H9 (cell line): ENCODE measurements around the gene FBN1. TPM values are rescaled to one million over a fixed set of nuclear protein-coding genes. Genes with fewer than 3 reads are reported as not detected.

Source experiments
- DNase-seq: peaks from one replicate; pipeline ENCODE4 v3.0.0-alpha.2; 2017
- H2AFZ ChIP-seq: one replicate; pipeline ENCODE4 v1.6.1; 2013; ENCODE audit warnings: mild to moderate bottlenecking, low read length, control low read depth, moderate library complexity
- H2AK5ac ChIP-seq: 2 replicates; pipeline ENCODE4 v1.6.1; 2013; ENCODE audit warnings: low read length, control low read depth, mixed read lengths; ENCODE audit not compliant: insufficient read length
- H2BK120ac ChIP-seq: one replicate; pipeline ENCODE4 v1.6.1; 2013; ENCODE audit warnings: low read depth, mild to moderate bottlenecking, low read length, control low read depth, inconsistent platforms; ENCODE audit not compliant: poor library complexity, severe bottlenecking
- H2BK12ac ChIP-seq: 2 replicates; pipeline ENCODE4 v1.6.1; 2013; ENCODE audit warnings: low read length, control low read depth, mixed read lengths, low read depth; ENCODE audit not compliant: insufficient read length
- H2BK15ac ChIP-seq: 2 replicates; pipeline ENCODE4 v1.6.1; 2013; ENCODE audit warnings: low read depth, low read length, control low read depth
- H2BK20ac ChIP-seq: one replicate; pipeline ENCODE4 v1.6.1; 2013; ENCODE audit warnings: low read depth, mild to moderate bottlenecking, low read length, control low read depth, inconsistent platforms; ENCODE audit not compliant: poor library complexity, severe bottlenecking
- H2BK5ac ChIP-seq: 2 replicates; pipeline ENCODE4 v1.6.1; 2013; ENCODE audit warnings: low read length, control low read depth, mixed read lengths; ENCODE audit not compliant: insufficient read length
- H3K14ac ChIP-seq: 2 replicates; pipeline ENCODE4 v1.6.1; 2013; ENCODE audit warnings: low read length, control low read depth; ENCODE audit not compliant: insufficient read depth
- H3K18ac ChIP-seq: 2 replicates; pipeline ENCODE4 v1.6.1; 2013; ENCODE audit warnings: low read depth, mild to moderate bottlenecking, mixed read lengths, low read length, control low read depth; ENCODE audit not compliant: insufficient read length
- H3K23ac ChIP-seq: 2 replicates; pipeline ENCODE4 v1.6.1; 2013; ENCODE audit warnings: low read length, control low read depth, mixed read lengths, low read depth; ENCODE audit not compliant: insufficient read length
- H3K23me2 ChIP-seq: 2 replicates; pipeline ENCODE4 v1.6.1; 2013; ENCODE audit warnings: low read depth, mild to moderate bottlenecking, mixed read lengths, low read length, control low read depth; ENCODE audit not compliant: insufficient read length, poor library complexity, severe bottlenecking
- H3K27ac ChIP-seq: 2 replicates; pipeline ENCODE4 v1.5.1; 2013; ENCODE audit warnings: low read length, control low read depth, mixed read lengths, low read depth; ENCODE audit not compliant: insufficient read length
- H3K27me3 ChIP-seq: 2 replicates; pipeline ENCODE4 v1.6.1; 2013; ENCODE audit warnings: low read length, control low read depth, inconsistent platforms; ENCODE audit not compliant: insufficient read depth
- H3K4ac ChIP-seq: 2 replicates; pipeline ENCODE4 v1.6.1; 2013; ENCODE audit warnings: low read depth, mild to moderate bottlenecking, control low read depth, inconsistent platforms, low read length, moderate library complexity
- H3K4me1 ChIP-seq: 2 replicates; pipeline ENCODE4 v1.6.1; 2013; ENCODE audit warnings: low read length, control low read depth, inconsistent platforms; ENCODE audit not compliant: insufficient read depth
- H3K4me2 ChIP-seq: 2 replicates; pipeline ENCODE4 v1.6.1; 2013; ENCODE audit warnings: low read length, control low read depth, mixed read lengths; ENCODE audit not compliant: insufficient read length, insufficient read depth
- H3K56ac ChIP-seq: 2 replicates; pipeline ENCODE4 v1.6.1; 2013; ENCODE audit warnings: low read depth, mild to moderate bottlenecking, mixed read lengths, low read length, control low read depth; ENCODE audit not compliant: insufficient read length
- H3K79me1 ChIP-seq: 2 replicates; pipeline ENCODE4 v1.6.1; 2013; ENCODE audit warnings: low read depth, mild to moderate bottlenecking, moderate library complexity, low read length, control low read depth, inconsistent platforms; ENCODE audit not compliant: insufficient read depth, poor library complexity, severe bottlenecking
- H3K79me2 ChIP-seq: 2 replicates; pipeline ENCODE4 v1.6.1; 2013; ENCODE audit warnings: low read length, control low read depth, inconsistent platforms; ENCODE audit not compliant: insufficient read depth
- H3K9ac ChIP-seq: 2 replicates; pipeline ENCODE4 v1.6.1; 2013; ENCODE audit warnings: low read length, control low read depth, mixed read lengths; ENCODE audit not compliant: insufficient read length; ENCODE audit errors: extremely low read depth
- H3K9me3 ChIP-seq: one replicate; pipeline ENCODE4 v1.6.1; 2013; ENCODE audit warnings: low read depth, low read length, inconsistent platforms; ENCODE audit not compliant: control insufficient read depth
- H3T11ph ChIP-seq: one replicate; pipeline ENCODE4 v1.6.1; 2013; ENCODE audit warnings: mild to moderate bottlenecking, low read length, control low read depth, inconsistent platforms
- H4K20me1 ChIP-seq: one replicate; pipeline ENCODE4 v1.6.1; 2013; ENCODE audit not compliant: control insufficient read depth, insufficient read length, insufficient read depth
- H4K5ac ChIP-seq: 2 replicates; pipeline ENCODE4 v1.6.1; 2013; ENCODE audit warnings: low read depth, mild to moderate bottlenecking, mixed read lengths, low read length, control low read depth; ENCODE audit not compliant: insufficient read length
- H4K8ac ChIP-seq: replicated peaks from 2 replicates; pipeline ENCODE4 v1.6.1; 2013; ENCODE audit warnings: low read length, control low read depth, mixed read lengths, low read depth; ENCODE audit not compliant: insufficient read length
- H4K91ac ChIP-seq: 2 replicates; pipeline ENCODE4 v1.6.1; 2013; ENCODE audit warnings: low read depth, mild to moderate bottlenecking, moderate library complexity, mixed read lengths, low read length, control low read depth; ENCODE audit not compliant: insufficient read length
- H3K27ac Mint-ChIP-seq, 3 experiments: 2 replicates in 2 of 3; 3 replicates in 1 of 3; pipeline ENCODE4 v1.8.0; 2020 to 2021; ENCODE audit warnings: mixed read lengths in 3 of 3, mild to moderate bottlenecking in 1 of 3, moderate library complexity in 1 of 3
- H3K27me3 Mint-ChIP-seq: 2 replicates; pipeline ENCODE4 v1.8.0; 2021; ENCODE audit warnings: low read depth, mild to moderate bottlenecking, moderate library complexity, mixed read lengths
- H3K36me3 Mint-ChIP-seq, 3 experiments: 2 replicates in 2 of 3; 3 replicates in 1 of 3; pipeline ENCODE4 v1.8.0; 2020 to 2021; ENCODE audit warnings: low read depth in 3 of 3, mixed read lengths in 3 of 3; ENCODE audit not compliant: insufficient read depth in 1 of 3
- H3K4me1 Mint-ChIP-seq, 2 experiments: 2 replicates each; pipeline ENCODE4 v1.8.0; 2020; ENCODE audit warnings: mixed read lengths in 2 of 2
- H3K4me3 Mint-ChIP-seq, 2 experiments: 2 replicates in 1 of 2; 3 replicates in 1 of 2; pipeline ENCODE4 v1.8.0; 2020 to 2021; ENCODE audit warnings: mild to moderate bottlenecking in 2 of 2, mixed read lengths in 2 of 2, moderate library complexity in 1 of 2
- H3K9me3 Mint-ChIP-seq, 2 experiments: 2 replicates in 1 of 2; 3 replicates in 1 of 2; pipeline ENCODE4 v1.8.0; 2020; ENCODE audit warnings: mild to moderate bottlenecking in 2 of 2, mixed read lengths in 2 of 2, moderate library complexity in 1 of 2
- CTCF ChIP-seq: fragments of 200-600 bp; sonication (generic); conservative IDR thresholded peaks from 3 replicates; pipeline ENCODE4 v1.8.0; 2021; ENCODE audit warnings: antibody characterized with exemption, mild to moderate bottlenecking
- WGBS: extraction: QIAGEN DNeasy Blood & Tissue Kit; methylation state at CpG from one replicate; pipeline ENCODE4 v1.1.7; 2013; ENCODE audit warnings: missing lambda C conversion rate, low lambda C conversion rate, mixed read lengths; ENCODE audit not compliant: insufficient read length; ENCODE audit errors: extremely low coverage; 5-methylcytosine and 5-hydroxymethylcytosine counted together
- total RNA-seq: library from RNA; stranded (reverse); gene quantifications from 2 replicates; pipeline ENCODE4 v1.2.1, GENCODE V29; 2021

The FBN1 gene
- total RNA-seq, 1 experiment from 2014 or later, result 3.6 TPM

- TF ChIP-seq CTCF, result no peak
Measured at GRCh38 chr15:48664436-48664835, 18.9 kb upstream of the FBN1 start.

More at GRCh38 chr15:48664436-48664835, 18.9 kb upstream of the FBN1 start:
- H3K27me3 ChIP-seq, result no peaks in the 10 kb centered on the region
- no peak overlapping the region for H3K14ac ChIP-seq
- H2AK5ac ChIP-seq, result no peak overlapping the region
- H3K23ac ChIP-seq, result no peak overlapping the region
- no peak overlapping the region for H3K56ac ChIP-seq
- no peak overlapping the region for H3T11ph ChIP-seq
- no peak overlapping the region for H3K18ac ChIP-seq
- no peaks in the 10 kb centered on the region for H3K9me3 ChIP-seq
- H4K20me1 ChIP-seq, result no peaks in the 10 kb centered on the region
- no peak overlapping the region for H3K4me3 Mint-ChIP-seq
- H3K23me2 ChIP-seq, result no peaks in the 10 kb centered on the region
- H2BK20ac ChIP-seq, result no peak overlapping the region
- H3K27ac ChIP-seq, result no peak overlapping the region
- WGBS, result no CpG with 5 or more reads among the region's 1 CpG
- no peaks in the 10 kb centered on the region for H3K4me1 Mint-ChIP-seq
- H2BK15ac ChIP-seq, result no peak overlapping the region
- no peaks in the 10 kb centered on the region for H3K4me1 ChIP-seq
- DNase-seq, result no peak
- H4K91ac ChIP-seq, result no peak overlapping the region
- H3K36me3 Mint-ChIP-seq, result no peaks in the 10 kb centered on the region; a peak in 1 of 7 replicates
- H3K27me3 Mint-ChIP-seq, result no peaks in the 10 kb centered on the region
- H3K4me2 ChIP-seq, result no peak overlapping the region
- H2BK120ac ChIP-seq, result no peak overlapping the region
- H2BK5ac ChIP-seq, result no peak overlapping the region
- H3K9ac ChIP-seq, result no peak overlapping the region
- H3K79me2 ChIP-seq, result no peaks in the 10 kb centered on the region
- no peak overlapping the region for H4K8ac ChIP-seq
- no peak overlapping the region; a peak in 1 of 7 replicates for H3K27ac Mint-ChIP-seq
- H3K4ac ChIP-seq, result no peak overlapping the region
- H3K9me3 Mint-ChIP-seq, result no peaks in the 10 kb centered on the region
- no peak overlapping the region for H4K5ac ChIP-seq
- H2AFZ ChIP-seq, result no peak overlapping the region
- no peaks in the 10 kb centered on the region for H3K79me1 ChIP-seq
- H2BK12ac ChIP-seq, result no peak overlapping the region
